Loucy (cell line): ENCODE measurements around the gene KSR1.

Experiments used
- CTCF ChIP-seq: fragments of 200-600 bp; sonication (generic); conservative IDR thresholded peaks from 2 replicates; pipeline ENCODE4 v1.5.1; 2014; ENCODE audit warnings: mild to moderate bottlenecking, antibody characterized with exemption, low read length
- EZH2phosphoT487 ChIP-seq: fragments of 200-600 bp; IDR thresholded peaks from 2 replicates; pipeline ENCODE4 v1.6.1; 2018; ENCODE audit warnings: antibody characterized with exemption, mild to moderate bottlenecking, moderate library complexity, borderline replicate concordance

GRCh38 chr17:27564463-27564862 is 108.2 kb downstream of the KSR1 start:
- TF ChIP-seq CTCF: no peak
- no peak for TF ChIP-seq EZH2phosphoT487
